GM12892 (cell line): ENCODE measurements around the gene SAP30L.

ENCODE experiments used
- POLR2A ChIP-seq: IDR thresholded peaks from 2 replicates; pipeline ENCODE4 v1.6.1; 2011; ENCODE audit warnings: low read depth, low read length, control low read depth
- POLR2AphosphoS5 ChIP-seq: IDR thresholded peaks from 2 replicates; pipeline ENCODE4 v1.6.1; 2011; ENCODE audit warnings: low read depth, low read length, control low read depth
- TAF1 ChIP-seq: IDR thresholded peaks from 2 replicates; pipeline ENCODE4 v1.6.1; 2011; ENCODE audit warnings: low read depth, mild to moderate bottlenecking, control low read depth, low read length, borderline replicate concordance

GRCh38 chr5:154429341-154429740 lies 16.5 kb upstream of the SAP30L start:
- no peak for TF ChIP-seq TAF1
- TF ChIP-seq POLR2AphosphoS5 = no peak
- TF ChIP-seq POLR2A = no peak
